ENCODE measurements around the gene MYO1D.

- TF ChIP-seq, protein P1, sequence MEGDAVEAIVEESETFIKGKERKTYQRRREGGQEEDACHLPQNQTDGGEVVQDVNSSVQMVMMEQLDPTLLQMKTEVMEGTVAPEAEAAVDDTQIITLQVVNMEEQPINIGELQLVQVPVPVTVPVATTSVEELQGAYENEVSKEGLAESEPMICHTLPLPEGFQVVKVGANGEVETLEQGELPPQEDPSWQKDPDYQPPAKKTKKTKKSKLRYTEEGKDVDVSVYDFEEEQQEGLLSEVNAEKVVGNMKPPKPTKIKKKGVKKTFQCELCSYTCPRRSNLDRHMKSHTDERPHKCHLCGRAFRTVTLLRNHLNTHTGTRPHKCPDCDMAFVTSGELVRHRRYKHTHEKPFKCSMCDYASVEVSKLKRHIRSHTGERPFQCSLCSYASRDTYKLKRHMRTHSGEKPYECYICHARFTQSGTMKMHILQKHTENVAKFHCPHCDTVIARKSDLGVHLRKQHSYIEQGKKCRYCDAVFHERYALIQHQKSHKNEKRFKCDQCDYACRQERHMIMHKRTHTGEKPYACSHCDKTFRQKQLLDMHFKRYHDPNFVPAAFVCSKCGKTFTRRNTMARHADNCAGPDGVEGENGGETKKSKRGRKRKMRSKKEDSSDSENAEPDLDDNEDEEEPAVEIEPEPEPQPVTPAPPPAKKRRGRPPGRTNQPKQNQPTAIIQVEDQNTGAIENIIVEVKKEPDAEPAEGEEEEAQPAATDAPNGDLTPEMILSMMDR (IDR thresholded peaks at IDR 0.05): no peak
- TF ChIP-seq POLR2A (IDR thresholded peaks at IDR 0.05): no peak
These were observed 406.3 kb downstream of the MYO1D start for GRCh38 chr17:32470405-32471167.

Data from adrenal gland (tissue), 5 donors.